ENCODE data around the gene FAM32A.

The FAM32A gene

DNA sequence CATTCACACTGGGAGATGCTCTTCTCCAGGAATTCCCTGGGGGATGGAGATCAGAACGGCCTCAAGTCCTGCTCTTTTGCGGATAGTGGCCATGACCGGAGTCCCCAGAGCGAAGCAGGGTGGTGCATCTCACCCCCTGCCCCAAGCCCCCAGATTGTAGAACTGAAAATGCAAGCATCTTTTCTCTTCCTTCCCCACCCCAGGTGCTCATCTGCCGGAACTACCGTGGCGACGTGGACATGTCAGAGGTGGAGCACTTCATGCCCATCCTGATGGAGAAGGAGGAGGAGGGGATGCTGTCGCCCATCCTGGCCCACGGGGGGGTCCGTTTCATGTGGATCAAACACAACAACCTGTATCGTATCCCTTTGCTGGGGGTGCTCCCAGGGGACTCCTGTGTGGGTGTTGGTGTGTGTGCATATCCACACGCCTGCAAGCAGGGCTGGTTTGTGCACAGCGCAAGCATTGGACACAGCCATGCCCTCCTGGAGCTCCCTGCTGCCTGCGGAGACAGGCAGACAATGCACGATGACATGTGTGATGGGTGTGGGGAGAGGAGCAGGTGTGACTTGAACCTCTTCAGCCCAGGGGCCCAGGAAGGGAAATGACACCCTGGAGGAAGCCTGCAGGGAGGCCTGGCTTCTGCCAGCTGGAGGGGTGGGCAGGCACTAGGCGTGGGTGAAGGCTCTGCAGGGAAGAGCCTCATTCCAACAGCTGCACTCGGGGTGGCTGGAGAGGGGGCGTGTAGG, 18.2 kb downstream of the FAM32A start:
- no peak for DNase-seq

DNA sequence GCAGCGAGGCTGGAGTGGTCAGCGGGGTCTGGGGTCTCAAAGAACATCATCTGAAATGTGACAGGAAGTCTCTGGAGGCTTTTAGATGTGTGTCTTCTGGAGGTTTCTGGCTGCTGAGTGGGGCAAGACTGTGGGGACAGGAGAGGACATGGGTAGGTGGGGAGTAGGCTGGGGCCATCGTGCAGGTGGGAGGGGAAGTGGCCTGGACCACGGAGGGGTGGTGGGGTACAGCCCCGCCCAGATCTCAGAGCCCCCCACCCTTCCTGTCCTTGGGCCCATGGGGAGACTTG, 18.7 kb downstream of the FAM32A start:
- DNase-seq = no peak

DNA sequence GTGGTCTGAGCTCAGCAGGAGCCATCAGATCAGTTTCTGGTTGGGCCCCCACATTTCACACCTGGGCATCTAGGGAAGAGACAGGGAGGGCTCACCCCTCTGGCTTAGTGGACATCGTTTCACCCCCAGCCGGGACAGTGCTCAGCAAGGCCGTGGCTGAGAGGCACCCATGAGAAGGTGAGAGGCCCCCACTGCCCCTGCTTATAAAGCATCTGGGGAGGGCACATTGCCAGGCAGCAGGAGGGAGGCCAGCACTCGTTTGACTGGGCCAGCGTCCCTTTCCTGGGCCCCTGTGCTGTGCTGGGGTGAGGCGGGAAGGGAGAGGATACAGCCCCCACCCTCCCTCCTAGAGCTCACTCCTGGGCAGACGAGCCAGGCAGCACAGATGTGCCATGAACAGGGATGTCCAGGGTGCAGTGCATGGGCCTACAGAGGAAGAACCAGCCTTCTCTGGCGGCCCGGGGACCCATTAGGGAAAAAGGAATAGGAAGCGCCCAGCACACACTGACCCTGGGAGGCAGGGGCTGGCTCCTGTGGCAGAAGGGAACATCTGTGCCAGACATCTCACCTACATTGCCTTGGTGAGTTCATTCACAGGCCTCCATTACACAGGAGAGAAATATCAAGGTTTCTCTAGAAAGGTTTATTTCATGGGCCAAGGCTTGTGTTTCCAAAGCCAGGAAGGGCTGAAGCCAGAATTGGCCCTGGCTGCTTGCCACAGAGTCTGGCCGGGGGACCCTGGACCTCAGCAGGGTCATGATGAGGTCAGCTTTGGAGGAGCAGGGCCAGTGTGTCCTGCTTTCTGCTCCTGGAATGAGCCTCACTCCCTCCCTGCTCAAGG, 20.2 kb downstream of the FAM32A start:
- no peak for DNase-seq

DNA sequence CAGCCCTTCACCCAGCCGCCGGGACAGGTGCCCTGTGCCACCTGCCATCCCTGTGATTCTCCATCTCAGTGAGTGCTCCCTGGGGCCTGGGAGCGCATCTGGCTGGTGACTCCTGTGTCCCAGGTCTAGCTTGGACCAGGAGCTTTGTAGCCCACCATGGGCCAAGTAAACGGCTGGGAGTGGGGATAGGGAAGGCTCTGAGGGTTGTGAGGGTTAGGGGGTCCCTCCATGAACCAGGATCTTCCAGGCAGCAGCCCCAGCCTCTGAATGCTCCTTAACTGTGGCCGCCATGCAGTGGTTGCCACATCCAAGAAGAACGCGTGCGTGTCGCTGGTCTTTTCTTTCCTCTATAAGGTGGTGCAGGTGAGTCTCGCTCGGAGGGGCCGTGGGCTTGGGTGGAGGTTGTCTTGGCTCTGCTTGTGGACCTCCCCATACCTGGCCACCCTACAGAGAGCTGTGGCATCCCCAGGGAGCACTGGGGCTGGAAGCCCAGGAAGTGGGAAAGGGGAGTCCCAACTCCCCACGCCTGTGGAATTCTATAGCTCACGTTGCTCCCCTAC, 20.9 kb downstream of the FAM32A start:
- no peak for DNase-seq

DNA sequence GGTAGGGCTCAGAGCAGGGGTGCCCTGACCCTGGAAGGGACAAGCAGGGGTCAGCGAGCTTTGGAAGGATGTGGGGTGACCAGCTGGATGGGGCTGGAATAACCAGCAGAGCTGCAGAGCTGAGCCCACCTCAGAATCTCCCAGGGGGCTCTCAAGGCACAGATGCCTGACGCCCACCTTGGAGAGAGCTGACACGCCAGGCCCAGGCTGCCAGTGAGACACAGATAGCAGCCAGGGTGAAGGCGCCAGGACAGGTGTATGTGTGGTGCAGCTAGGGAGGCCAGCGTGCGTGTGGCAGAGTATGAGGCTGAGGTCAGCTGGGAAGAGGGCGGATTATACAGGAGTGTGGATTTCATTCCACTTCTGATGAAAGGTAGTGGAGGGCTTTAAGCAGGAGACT, 21.4 kb downstream of the FAM32A start:
- no peak for DNase-seq

DNA sequence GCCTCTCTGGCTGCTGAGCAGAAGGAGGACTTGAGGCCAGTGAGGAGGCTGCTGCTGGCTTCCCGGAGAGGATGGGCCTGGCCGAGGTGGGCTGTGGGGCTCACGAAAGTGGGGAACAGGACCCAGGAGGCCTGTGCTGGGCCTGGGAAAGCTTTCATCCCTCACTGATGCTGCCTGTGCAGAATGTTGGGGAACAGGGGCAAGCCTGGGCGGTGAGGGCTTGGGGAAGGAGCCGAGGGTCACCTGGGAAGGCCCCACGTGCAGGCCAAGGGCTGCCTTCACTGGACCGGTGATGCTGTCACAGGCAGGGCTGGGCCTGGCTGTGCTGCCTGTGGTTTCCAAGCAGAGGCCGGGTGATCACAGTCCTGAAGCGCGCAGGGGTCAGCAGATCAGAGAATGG, 21.9 kb downstream of the FAM32A start:
- DNase-seq = no peak

DNA sequence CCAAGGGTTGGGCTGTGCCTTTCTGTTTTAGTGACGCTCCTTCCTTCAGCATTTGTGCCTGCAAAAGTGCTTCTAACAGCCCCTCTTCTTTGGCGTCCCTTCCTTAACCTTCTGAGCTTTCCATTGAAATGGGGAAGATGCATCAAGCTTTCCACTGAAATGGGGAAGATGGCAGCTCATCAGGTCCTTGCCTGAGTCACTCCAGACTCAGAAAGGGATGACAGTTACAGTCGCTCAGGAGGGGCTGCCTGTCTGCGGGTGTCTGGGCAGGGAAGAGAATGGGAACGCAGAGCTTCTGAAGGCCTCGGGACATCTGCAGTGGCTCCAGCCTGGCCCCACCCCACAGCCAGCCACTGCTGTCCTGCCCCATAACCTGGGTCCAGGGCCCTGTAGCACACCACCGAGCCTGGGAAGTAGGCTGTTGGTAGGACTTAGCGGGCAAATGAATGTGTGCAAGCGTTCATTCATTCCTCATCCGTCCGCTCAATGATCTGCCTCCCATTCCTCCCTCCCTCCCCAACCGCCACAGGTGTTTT, 22.3 kb downstream of the FAM32A start:
- no peak for DNase-seq

DNA sequence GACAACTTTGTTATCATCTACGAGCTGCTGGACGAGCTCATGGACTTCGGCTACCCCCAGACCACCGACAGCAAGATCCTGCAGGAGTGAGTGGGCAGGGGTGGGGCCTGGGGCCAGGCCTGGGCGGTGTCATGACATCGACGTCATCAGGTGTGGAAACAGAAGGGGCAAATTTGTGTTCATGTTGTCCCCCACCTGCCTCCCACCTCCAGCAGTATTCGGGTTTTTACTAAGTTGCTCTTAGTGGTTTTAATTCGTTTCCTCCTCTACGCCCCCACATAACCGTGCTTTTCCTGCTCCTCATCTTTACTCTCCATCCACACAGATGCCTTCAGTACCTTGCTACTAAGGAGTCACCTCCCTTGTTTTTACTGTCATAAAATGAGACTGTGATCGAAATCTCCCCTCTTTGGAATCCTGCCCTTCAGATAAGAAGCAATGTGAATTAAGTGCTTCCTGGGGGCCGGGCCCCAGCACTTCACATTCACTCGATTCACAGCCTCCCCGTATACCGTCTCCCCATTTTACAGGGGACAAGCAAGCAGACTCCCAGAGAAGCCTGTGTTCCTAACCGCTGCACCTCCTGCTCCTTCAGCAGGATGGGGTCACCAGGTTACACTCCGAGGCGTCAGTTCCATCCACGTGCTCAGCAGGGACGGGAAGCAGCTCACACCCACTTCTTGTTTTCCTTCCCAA, 23.0 kb downstream of the FAM32A start:
- DNase-seq = no peak

DNA sequence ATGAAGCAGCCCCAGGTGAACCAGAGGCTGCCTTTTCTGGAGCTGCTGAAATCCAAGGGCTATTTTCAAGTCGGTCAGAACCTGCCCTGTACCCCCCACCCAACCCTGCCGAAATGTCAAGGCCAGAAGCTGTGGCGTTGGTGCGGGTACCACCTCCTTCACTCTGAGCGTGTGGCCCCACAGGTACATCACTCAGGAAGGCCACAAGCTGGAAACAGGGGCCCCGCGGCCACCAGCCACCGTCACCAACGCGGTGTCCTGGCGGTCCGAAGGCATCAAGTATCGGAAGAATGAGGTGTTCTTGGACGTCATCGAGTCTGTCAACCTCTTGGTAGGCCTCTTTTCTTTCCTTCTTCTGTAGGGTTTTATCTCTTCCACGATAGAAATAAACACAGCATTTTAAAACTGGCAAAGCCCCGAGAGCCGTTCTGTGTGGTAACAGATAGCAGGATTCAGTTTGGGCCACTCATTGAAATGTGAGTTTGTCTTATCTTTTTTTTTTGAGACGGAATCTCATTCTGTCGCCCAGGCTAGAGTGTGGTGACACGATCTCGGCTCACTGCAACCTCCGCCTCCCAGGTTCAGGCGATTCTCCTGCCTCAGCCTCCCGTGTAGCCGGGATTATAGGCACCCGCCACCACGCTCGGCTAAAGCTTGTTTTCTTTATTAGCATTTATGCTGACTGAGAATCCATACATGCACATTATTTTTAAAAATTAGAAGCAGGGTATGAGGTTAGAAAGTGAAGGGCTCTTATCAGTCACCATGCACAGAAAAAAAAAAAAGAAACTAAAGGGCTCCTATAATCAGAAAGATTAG, 23.8 kb downstream of the FAM32A start:
- no peak for DNase-seq

DNA sequence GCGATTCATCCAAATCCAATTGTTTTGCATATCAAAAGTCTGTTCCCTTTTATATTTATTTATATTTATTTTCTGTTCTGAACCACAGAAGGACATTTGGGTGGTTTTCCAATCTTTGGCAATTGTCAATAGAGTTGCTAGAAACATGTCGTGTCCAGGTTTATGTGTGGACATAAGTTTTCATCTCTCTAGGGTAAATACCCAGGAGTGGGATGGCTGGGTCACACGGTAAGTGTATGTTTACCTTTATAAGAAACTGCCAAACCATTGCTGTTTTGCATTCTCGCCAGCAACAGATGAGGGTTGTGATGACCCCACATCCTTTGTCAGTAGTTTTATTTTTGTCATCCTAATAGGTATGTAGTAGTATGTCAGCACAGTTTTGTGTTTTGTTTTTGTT, 25.0 kb downstream of the FAM32A start:
- no peak for DNase-seq

DNA sequence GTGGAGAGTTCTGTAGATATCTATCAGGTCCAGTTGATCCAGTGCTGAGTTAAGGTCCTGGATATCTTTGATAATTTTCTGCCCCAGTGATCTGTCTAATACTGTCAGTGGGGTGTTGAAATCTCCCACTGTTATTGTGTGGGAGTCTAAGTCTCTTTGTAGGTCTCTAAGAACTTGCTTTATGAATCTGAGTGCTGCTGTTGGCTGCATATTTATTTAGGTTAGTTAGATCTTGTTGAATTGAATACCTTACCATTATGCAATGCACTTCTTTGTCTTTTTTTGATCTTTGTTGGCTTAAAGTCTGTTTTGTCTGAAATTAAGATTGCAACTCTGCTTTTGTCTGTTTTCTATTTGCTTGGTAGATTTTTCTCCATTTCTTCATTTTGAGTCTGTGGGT, 27.9 kb downstream of the FAM32A start:
- DNase-seq = no peak

DNA sequence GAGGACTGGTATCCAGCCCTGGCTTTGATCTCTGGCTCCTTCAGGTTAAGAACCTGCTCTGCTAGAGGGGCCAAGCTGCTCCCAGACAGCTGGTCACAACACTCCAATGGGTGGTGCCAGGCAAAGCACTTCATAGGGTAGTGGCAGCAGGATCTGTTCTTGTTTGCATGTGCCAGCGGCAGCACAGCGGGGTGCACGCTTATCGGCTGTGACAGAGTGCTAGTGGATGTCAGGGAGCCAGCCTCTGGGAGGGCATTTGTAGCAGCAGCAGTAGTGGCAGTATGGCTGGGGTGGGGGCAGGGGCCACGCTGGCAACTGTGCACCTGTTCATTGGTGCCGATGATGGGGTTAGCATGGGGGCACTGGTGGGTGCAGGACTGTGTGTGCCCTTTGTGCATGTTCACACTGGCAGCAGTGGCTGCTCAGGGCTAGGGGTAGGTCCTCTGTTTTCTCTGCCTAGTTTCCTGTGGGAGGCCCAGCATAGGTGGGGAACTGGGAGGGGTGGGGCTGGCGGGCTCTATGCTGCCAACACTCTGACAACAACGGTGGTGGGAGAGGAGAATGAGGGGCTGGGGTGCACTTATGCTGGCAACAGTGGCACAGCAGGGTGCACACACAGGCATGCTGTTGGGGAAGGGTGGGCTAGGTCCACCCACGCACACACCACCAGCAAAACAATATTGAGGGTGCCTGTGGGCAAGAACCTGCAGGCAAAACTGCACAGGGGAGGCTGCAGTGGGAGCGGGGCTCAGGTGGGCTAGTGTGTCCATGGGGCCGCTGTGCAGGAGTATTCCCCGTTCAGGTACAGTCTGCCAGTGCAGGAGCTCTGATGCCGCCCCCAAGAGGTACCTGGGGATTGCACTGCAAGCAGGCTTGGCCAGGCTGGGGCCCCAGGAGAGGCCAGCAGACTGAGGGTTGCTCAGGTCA, 31.8 kb downstream of the FAM32A start:
- no peak for DNase-seq

DNA sequence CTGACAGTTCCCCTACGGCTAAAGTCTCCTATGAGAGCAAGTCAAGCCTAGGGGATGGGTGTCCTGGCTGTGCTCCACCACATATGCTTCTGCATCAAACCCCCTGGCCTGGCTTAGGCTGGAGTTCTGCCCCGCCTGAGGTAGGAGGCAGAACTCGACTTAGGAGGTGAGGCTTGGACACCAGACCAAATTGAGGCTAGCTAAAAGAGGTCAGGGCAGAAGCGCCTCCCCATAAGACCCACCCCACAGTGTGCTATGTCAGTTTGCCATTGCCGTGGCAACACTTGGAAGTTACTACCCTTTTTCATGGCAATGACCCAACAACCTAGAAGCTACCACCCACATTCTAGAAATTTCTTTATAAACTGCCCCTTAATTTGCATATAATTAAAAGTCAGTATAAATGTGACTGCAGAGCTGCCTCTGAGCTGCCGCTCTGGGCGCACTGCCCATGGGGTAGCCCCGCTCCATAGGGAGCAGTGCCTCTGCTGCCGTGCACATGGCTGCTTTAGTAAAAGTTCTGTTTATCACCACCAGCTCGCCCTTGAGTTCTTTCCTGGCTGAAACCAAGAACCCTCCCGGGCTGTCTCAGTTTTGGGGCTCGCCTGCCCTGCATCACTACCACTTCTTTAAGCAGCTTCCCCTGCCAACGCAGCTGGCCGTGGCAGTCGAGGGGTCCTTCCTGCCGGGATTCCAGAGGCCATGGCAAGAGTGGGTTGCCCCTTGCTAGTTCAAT, 32.7 kb downstream of the FAM32A start:
- DNase-seq = no peak

DNA sequence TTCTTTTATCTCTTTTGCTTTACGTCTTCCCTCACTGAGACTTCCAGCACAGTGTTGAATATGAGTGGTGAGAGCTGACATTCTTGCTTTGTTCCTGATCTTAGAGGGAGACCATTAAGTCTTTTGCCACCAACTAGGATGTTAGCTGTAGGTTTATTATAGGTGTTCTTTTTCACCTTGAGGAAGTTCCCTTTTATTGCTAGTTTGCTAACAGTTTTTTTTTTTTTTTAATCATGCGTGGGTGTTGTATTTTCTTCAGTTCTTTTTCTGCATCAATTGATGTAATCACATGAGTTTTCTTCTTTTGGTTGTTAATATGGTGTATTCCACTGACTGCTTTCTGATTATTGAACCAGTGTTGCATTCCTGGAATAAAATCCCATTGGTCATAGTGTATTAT, 33.6 kb downstream of the FAM32A start:
- no peak for DNase-seq

DNA sequence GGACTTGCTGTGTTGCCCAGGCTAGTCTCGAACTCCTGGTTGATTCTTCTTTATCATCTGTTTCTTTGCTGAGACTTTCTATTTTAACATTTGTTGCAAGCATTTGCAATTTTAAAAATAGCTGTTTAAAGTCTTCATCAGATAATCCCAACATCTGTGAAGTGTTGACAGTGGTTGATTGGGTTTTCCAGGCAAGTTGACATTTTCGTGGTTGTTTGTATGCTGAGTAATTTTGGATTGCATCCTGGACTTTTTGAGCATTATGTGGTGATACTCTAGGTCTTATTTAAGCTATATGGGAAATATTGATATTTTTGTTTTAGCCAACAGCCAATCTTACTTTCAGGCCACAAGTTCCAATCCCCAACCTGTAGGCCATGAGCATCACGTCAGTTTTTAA, 37.6 kb downstream of the FAM32A start:
- no peak for DNase-seq

DNA sequence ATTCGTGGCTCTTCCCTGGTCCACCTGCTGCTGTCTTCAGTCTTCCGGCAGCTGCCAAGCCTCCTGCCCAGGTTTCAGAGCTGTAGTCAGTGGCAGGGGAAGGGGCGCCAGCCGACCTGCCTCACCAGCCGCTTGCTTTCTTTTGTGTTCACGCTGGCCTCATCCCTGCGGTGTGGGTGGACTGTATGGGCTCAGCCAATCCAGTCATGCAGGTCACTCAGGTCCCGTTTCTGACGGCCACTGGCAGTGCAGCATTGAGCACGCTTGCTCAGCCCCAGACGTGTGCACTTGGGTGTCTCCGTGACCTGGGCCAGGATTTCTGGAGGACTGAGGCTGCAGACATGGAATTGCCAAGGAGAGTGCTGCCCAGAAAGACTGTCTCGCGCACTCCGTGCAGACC, 38.5 kb downstream of the FAM32A start:
- DNase-seq = no peak

DNA sequence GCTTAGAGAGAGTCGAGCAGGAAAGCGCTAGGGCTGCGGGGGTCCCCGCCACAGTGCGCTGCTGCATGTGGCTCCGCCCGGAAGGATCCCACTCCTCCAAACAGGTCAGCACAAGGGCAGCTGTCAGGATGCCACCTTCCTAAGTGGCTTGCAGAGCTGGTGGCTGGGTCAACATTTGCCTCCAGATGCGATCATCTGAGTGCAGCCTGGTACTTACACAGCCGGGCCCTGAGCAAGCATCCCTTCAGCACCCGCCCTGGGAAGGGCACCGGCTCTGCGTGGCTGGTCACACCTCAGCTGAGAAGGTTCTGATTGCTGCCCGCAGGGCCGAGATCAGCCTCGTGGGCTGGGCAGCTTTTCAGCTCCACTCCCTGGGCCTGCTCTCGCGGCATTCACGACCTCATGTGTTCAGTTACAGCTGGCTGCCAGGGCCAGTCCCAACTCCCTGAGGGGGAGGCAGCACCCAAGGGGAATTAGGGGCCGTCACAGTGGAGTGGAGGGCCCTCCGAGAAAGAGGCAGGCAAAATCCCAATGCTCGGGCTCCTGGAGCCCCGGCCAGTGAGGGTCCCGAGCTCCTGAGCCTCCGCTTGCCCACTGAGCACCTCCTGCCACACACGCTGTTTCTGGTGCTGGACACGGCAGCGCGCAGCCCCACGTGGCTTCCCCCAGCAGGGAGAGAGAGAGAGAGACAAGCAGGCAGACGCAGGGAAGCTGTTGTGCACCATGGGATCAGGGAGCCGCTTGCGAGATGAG, 39.3 kb downstream of the FAM32A start:
- DNase-seq = no peak

DNA sequence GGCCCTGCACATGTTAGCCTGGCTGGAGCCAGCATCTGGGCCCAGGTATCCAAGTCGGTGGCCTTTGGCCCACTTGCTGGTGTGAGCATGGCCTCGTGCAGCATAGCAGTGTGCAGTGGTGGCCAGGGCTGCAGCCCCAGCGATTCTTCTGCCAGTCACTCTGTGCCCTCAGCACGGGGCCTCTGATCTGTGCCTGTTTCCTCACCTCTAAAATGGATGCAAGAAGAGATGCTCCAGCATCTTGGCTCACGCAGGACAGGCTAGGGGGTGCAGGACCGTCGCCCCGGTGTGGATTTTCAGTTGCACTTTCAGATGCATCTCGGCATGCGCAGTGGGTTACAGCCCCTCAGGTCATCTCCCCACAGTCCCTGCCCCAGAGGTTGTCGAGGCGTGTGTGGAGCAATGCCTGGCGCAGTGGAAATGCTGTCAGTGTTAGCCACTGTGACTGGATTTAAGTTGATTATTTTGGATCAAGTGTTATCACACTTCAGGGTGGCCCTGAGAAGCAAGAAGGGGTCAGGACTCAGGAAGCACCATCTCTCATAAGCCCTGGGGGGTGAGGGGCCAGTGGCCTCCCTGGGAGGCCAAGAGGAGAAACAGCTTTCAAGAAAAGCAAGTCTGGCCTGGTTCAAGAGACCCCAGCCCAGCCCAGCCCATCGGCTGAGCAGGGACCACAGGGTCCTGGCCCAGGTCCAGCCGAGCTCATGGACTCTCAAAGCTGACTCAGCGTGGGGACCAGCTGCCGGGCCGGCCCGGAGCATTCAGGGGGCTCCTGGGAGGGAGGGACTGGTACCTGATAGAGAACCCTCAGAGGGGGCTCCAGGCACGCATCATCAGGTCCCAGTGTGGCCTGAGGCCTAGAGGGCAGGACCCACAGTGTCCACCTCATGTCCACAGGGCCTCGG, 40.3 kb downstream of the FAM32A start:
- DNase-seq = no peak

DNA sequence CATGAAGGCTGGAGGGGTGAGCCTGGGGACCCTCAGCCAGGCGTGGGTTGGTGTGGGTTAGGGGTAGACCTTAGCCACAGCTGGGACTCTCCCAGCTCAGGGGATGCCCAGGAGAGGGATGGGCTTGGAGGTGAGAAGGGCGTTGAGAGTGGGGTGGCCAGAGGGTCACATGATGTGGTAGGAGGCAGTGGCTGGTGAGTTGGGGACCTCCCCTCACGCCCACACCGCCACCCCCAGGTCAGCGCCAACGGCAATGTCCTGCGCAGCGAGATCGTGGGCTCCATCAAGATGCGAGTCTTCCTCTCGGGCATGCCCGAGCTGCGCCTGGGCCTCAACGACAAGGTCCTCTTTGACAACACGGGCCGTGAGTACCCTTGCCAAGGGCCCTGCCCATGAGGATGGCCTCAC, 41.0 kb downstream of the FAM32A start:
- no peak for DNase-seq

All from stimulated activated CD4-positive, alpha-beta T cell treated with anti-CD3 and anti-CD28 coated beads, Interleukin-4, amount 100 ng/mL, for 4 hours (primary cell).